Osteoblast (primary cell): ENCODE measurements around the gene SIPA1L3. TPM values are rescaled to one million over a fixed set of nuclear protein-coding genes. Genes with fewer than 3 reads are reported as not detected.

Source experiments
- DNase-seq: peaks from one replicate; pipeline ENCODE4 v3.0.0; 2011; ENCODE audit warnings: low spot score, mixed read lengths; ENCODE audit not compliant: insufficient read length; ENCODE audit errors: missing footprints
- H2AFZ ChIP-seq: 2 replicates; pipeline ENCODE4 v1.6.0; 2011; ENCODE audit warnings: mild to moderate bottlenecking, low read length
- H3K27ac ChIP-seq: 2 replicates; pipeline ENCODE4 v1.5.1; 2011; ENCODE audit warnings: mild to moderate bottlenecking, low read depth, low read length, moderate library complexity
- H3K27me3 ChIP-seq: 2 replicates; pipeline ENCODE4 v1.6.0; 2012; ENCODE audit warnings: mild to moderate bottlenecking, control low read depth, inconsistent platforms, low read length, moderate library complexity; ENCODE audit not compliant: insufficient read depth
- H3K36me3 ChIP-seq: 2 replicates; pipeline ENCODE4 v1.5.1; 2011; ENCODE audit warnings: mild to moderate bottlenecking, low read length, control low read depth, moderate library complexity; ENCODE audit not compliant: insufficient read depth
- H3K4me1 ChIP-seq: 2 replicates; pipeline ENCODE4 v1.5.1; 2011; ENCODE audit warnings: mild to moderate bottlenecking, low read length, control low read depth, moderate library complexity; ENCODE audit not compliant: insufficient read depth
- H3K4me2 ChIP-seq: 2 replicates; pipeline ENCODE4 v1.6.0; 2011; ENCODE audit warnings: mild to moderate bottlenecking, low read length; ENCODE audit not compliant: insufficient read depth
- H3K4me3 ChIP-seq: fragments of 200-600 bp; sonication (generic); 3 replicates; pipeline ENCODE4 v1.5.1; 2012; ENCODE audit warnings: mild to moderate bottlenecking, low read length, inconsistent platforms; ENCODE audit not compliant: insufficient read depth
- H3K79me2 ChIP-seq: 2 replicates; pipeline ENCODE4 v1.6.0; 2012; ENCODE audit warnings: mild to moderate bottlenecking, low read length, control low read depth, inconsistent platforms; ENCODE audit not compliant: insufficient read depth
- H3K9me3 ChIP-seq: 2 replicates; pipeline ENCODE4 v1.5.1; 2011; ENCODE audit warnings: low read depth, low read length, control low read depth
- H4K20me1 ChIP-seq: 2 replicates; pipeline ENCODE4 v1.6.0; 2012; ENCODE audit warnings: mild to moderate bottlenecking, low read length, control low read depth; ENCODE audit not compliant: insufficient read depth
- total RNA-seq: library from RNA; depleted of rRNA; stranded (reverse); fragments of >200 nt; gene quantifications from 2 replicates; pipeline ENCODE4 v1.2.3, GENCODE V29; 2012
- TF ChIP-seq, protein P1 (sequence below): IDR thresholded peaks from 2 replicates; pipeline ENCODE4 v1.5.1; 2011; ENCODE audit warnings: mild to moderate bottlenecking, low read depth, low read length, moderate library complexity; ENCODE audit errors: extremely low read depth

Gene SIPA1L3
- total RNA-seq, 1 donor = 17.4 TPM

DNA sequence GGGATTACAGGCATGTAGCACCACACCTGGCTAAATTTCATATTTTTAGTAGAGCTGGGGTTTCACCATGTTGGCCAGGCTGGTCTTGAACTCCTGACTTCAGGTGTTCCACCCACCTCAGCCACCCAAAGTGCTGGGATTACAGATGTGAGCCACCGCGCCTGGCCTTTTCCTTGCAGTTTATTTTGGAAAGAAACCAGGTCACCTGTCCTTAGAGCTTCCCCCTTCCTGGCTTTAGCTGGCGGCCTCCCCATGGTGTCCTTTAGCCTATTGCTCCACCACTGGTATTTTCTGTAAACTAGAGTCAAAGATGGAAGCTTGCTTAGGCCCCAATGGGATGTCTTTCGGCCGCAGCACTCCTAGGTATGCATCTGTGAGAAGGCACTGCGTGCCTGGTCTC, 225.8 kb downstream of the SIPA1L3 start:
- H3K27me3 ChIP-seq = no peaks in the 10 kb centered on the region
- H4K20me1 ChIP-seq = peaks cover 7% of the 10 kb centered on the region
- peaks cover 14% of the 10 kb centered on the region for H3K79me2 ChIP-seq
- no peak overlapping the region for H2AFZ ChIP-seq
- no peak overlapping the region for H3K27ac ChIP-seq
- H3K36me3 ChIP-seq = peaks cover 34% of the 10 kb centered on the region
- no peak overlapping the region for H3K4me3 ChIP-seq
- TF ChIP-seq, protein P1, sequence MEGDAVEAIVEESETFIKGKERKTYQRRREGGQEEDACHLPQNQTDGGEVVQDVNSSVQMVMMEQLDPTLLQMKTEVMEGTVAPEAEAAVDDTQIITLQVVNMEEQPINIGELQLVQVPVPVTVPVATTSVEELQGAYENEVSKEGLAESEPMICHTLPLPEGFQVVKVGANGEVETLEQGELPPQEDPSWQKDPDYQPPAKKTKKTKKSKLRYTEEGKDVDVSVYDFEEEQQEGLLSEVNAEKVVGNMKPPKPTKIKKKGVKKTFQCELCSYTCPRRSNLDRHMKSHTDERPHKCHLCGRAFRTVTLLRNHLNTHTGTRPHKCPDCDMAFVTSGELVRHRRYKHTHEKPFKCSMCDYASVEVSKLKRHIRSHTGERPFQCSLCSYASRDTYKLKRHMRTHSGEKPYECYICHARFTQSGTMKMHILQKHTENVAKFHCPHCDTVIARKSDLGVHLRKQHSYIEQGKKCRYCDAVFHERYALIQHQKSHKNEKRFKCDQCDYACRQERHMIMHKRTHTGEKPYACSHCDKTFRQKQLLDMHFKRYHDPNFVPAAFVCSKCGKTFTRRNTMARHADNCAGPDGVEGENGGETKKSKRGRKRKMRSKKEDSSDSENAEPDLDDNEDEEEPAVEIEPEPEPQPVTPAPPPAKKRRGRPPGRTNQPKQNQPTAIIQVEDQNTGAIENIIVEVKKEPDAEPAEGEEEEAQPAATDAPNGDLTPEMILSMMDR = no peak
- H3K4me1 ChIP-seq = no peaks in the 10 kb centered on the region
- H3K9me3 ChIP-seq = no peaks in the 10 kb centered on the region
- DNase-seq = no peak
- H3K4me2 ChIP-seq = no peak overlapping the region

DNA sequence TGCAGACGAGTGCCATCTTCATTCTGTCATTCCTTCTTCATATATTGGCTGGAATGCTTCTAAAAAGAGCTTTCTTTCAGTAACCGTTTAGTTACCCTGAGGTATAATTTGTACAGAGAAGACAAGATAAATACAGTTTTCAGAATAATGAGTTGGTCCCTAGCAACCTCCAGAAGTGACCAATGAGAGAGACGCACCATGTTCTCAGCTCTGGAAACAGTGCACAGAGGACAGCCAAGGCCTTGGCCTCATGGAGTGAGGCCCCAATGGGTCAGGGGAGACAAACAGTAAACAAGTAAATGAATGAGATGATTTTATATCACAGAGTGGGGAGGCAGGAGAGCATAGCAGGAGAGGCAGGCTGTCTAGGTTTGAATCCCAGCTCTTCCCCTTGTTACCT, 226.3 kb downstream of the SIPA1L3 start:
- TF ChIP-seq, protein P1 = no peak
- Histone ChIP-seq H3K4me1 (no peaks in the 10 kb centered on the region), H4K20me1 (peaks cover 7% of the 10 kb centered on the region), H3K27ac (no peak overlapping the region), H3K9me3 (no peaks in the 10 kb centered on the region), H2AFZ (no peak overlapping the region), H3K4me2 (no peak overlapping the region), H3K27me3 (no peaks in the 10 kb centered on the region), H3K36me3 (peaks cover 32% of the 10 kb centered on the region), H3K4me3 (no peak overlapping the region), H3K79me2 (peaks cover 14% of the 10 kb centered on the region)
- DNase-seq = no peak

GRCh38 chr19:38134540-38135149, 227.6 kb downstream of the SIPA1L3 start:
- Histone ChIP-seq H3K79me2 (peaks cover 14% of the 10 kb centered on the region), H2AFZ (no peak overlapping the region), H4K20me1 (peaks cover 7% of the 10 kb centered on the region), H3K4me2 (no peak overlapping the region), H3K4me1 (no peaks in the 10 kb centered on the region), H3K36me3 (peaks cover 30% of the 10 kb centered on the region), H3K4me3 (no peak overlapping the region), H3K27me3 (no peaks in the 10 kb centered on the region), H3K9me3 (no peaks in the 10 kb centered on the region), H3K27ac (no peak overlapping the region)
- DNase-seq = no peak
- TF ChIP-seq, protein P1 = peak; percentile 73

GRCh38 chr19:38135150-38135998, 228.4 kb downstream of the SIPA1L3 start:
- Histone ChIP-seq H3K4me3 (no peak overlapping the region), H3K9me3 (no peaks in the 10 kb centered on the region), H3K4me2 (no peak overlapping the region), H3K27me3 (no peaks in the 10 kb centered on the region), H3K27ac (no peak overlapping the region), H2AFZ (no peak overlapping the region), H3K36me3 (peaks cover 28% of the 10 kb centered on the region), H3K79me2 (peaks cover 11% of the 10 kb centered on the region), H4K20me1 (peaks cover 7% of the 10 kb centered on the region), H3K4me1 (no peaks in the 10 kb centered on the region)
- DNase-seq = no peak
- TF ChIP-seq, protein P1 = no peak
